ENCODE measurements around the gene SETD1A.
A peak's percentile ranks its signal among the peaks of the same experiment; 100 is the strongest.

Gene SETD1A

DNA sequence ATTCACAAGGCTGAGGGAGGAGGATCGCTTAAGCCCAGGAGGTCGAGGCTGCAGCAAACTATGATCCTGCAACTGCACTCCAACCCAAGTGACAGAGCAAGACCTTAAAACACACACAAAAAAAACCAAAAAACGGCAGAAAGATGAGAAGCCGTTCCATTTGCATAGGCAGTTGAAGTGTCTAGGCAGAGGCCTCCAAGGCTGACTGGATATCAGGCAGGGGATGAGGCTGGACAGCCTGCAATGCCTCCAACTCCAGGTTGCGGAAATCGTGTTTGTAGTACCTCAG lies 36.2 kb upstream of the SETD1A start:
- H4K20me1 ChIP-seq (ENCODE audit: insufficient read depth, low read length, poor library complexity, severe bottlenecking): peaks cover 14% of the 10 kb centered on the region
- no peak overlapping the region for H3K9ac ChIP-seq (ENCODE audit: low read depth, low read length, poor library complexity, severe bottlenecking)
- peak overlapping the region; percentile 40; the same call in 1 of the 2 replicates for H2AFZ ChIP-seq (ENCODE audit: low read length)

DNA sequence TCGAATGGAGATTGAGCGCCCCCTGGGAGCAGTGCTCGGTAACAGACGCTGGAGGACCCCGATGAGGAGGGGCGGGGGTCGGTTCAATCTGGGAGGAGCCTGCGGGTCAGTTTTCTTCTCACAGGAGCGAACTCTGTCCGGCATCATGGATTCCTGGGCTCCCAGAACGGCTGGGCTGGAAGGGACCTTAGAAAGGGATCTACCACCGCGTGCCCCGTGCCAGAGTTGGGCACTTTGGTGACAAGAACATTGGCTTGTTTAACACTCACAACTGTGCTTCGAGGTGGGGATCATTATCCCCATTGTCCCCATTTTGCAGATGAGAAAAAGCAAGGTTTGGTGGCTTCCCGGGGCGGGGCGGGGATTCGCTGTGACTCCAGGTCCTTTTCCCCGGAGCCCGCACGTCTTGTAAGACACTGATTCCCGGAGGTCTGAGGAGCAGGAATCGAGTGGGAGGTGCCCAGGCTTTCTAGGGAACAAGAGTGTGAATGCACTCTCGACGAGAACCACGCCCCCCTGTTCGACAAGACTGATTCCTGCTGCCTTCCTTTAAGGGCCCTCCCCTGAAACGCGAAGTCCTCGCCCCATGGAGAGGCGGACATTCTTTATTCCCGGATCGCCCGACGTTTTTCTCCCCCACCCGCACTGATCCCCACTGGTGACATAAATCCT lies 35.7 kb upstream of the SETD1A start:
- H3K4me3 ChIP-seq (ENCODE audit: low read length, poor library complexity, severe bottlenecking): peak overlapping the region; percentile 82
- H4K20me1 ChIP-seq (ENCODE audit: insufficient read depth, low read length, poor library complexity, severe bottlenecking): peaks cover 14% of the 10 kb centered on the region
- no peaks in the 10 kb centered on the region for H3K9me3 ChIP-seq (ENCODE audit: insufficient read depth, low read depth, low read length)
- no peaks in the 10 kb centered on the region for H3K36me3 ChIP-seq (ENCODE audit: insufficient read depth, low read length)
- H3F3A ChIP-seq (ENCODE audit: low read depth): no peaks in the 10 kb centered on the region
- H3K27me3 ChIP-seq (ENCODE audit: insufficient read depth, low read length, poor library complexity, severe bottlenecking): peaks cover 5% of the 10 kb centered on the region
- no peaks in the 10 kb centered on the region for H3K9me2 ChIP-seq (replicated peaks; ENCODE audit: low read depth, low read length)
- peaks cover 24% of the 10 kb centered on the region for H3K4me1 ChIP-seq (ENCODE audit: insufficient read depth, low read length, poor library complexity, severe bottlenecking)
- H3K79me2 ChIP-seq (ENCODE audit: insufficient read depth, low read length): peaks cover 35% of the 10 kb centered on the region
- peak overlapping the region; percentile 82 for H3K4me2 ChIP-seq (ENCODE audit: low read depth, low read length, poor library complexity, severe bottlenecking)
- peak overlapping the region; percentile 73 for H3K9ac ChIP-seq (ENCODE audit: low read depth, low read length, poor library complexity, severe bottlenecking)
- TF ChIP-seq, protein P1, sequence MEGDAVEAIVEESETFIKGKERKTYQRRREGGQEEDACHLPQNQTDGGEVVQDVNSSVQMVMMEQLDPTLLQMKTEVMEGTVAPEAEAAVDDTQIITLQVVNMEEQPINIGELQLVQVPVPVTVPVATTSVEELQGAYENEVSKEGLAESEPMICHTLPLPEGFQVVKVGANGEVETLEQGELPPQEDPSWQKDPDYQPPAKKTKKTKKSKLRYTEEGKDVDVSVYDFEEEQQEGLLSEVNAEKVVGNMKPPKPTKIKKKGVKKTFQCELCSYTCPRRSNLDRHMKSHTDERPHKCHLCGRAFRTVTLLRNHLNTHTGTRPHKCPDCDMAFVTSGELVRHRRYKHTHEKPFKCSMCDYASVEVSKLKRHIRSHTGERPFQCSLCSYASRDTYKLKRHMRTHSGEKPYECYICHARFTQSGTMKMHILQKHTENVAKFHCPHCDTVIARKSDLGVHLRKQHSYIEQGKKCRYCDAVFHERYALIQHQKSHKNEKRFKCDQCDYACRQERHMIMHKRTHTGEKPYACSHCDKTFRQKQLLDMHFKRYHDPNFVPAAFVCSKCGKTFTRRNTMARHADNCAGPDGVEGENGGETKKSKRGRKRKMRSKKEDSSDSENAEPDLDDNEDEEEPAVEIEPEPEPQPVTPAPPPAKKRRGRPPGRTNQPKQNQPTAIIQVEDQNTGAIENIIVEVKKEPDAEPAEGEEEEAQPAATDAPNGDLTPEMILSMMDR (conservative IDR thresholded peaks at IDR 0.05; ENCODE audit: low read length): peak; percentile 92
- TF ChIP-seq EZH2phosphoT487 (IDR thresholded peaks at IDR 0.05; ENCODE audit: borderline replicate concordance): no peak
- peak overlapping the region; percentile 81 for H2AFZ ChIP-seq (ENCODE audit: low read length)

More for the DNA sequence above, 36.2 kb upstream of the SETD1A start:
- no peaks in the 10 kb centered on the region for H3K9me2 ChIP-seq (replicated peaks; ENCODE audit: low read depth, low read length)
- H3K27me3 ChIP-seq (ENCODE audit: insufficient read depth, low read length, poor library complexity, severe bottlenecking): peaks cover 5% of the 10 kb centered on the region
- TF ChIP-seq, protein P1 (conservative IDR thresholded peaks at IDR 0.05; ENCODE audit: low read length): no peak
- TF ChIP-seq EZH2phosphoT487 (IDR thresholded peaks at IDR 0.05; ENCODE audit: borderline replicate concordance): no peak
- H3K4me1 ChIP-seq (ENCODE audit: insufficient read depth, low read length, poor library complexity, severe bottlenecking): peaks cover 19% of the 10 kb centered on the region
- no peaks in the 10 kb centered on the region for H3K9me3 ChIP-seq (ENCODE audit: insufficient read depth, low read depth, low read length)
- H3K4me3 ChIP-seq (ENCODE audit: low read length, poor library complexity, severe bottlenecking): peak overlapping the region; percentile 82
- H3F3A ChIP-seq (ENCODE audit: low read depth): no peaks in the 10 kb centered on the region
- H3K36me3 ChIP-seq (ENCODE audit: insufficient read depth, low read length): no peaks in the 10 kb centered on the region
- peak overlapping the region; percentile 82 for H3K4me2 ChIP-seq (ENCODE audit: low read depth, low read length, poor library complexity, severe bottlenecking)
- peaks cover 30% of the 10 kb centered on the region for H3K79me2 ChIP-seq (ENCODE audit: insufficient read depth, low read length)

DNA sequence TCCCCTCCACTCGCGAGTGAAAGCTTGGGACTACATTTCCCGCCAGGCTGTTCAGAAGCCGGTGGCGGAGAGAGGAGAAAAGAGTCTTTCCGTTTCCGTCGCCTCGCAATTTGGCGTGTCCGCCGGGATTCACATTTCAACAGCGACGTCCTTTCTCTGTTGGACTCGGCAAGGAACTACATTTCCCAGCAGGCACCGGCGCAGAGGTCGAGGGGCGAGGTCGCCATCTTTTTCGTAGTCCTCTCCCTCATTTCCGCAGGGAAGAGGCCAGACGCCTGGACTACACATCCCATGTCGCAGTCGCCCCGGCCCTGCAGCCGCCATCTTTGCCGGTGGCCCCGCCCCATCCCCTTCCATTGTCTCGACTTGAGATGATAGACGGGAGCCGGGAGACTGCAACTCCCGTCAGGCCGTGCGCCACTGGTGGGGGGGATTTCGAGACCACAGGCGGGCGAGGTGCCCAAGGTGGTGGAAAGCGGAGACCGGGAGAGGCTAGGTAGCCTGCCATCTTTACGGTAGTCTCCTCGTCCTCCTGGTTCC lies 35.1 kb upstream of the SETD1A start:
- Histone ChIP-seq H3K4me1 (ENCODE audit: insufficient read depth, low read length, poor library complexity, severe bottlenecking) (peaks cover 28% of the 10 kb centered on the region), H3K36me3 (ENCODE audit: insufficient read depth, low read length) (no peaks in the 10 kb centered on the region), H3F3A (ENCODE audit: low read depth) (no peaks in the 10 kb centered on the region), H3K79me2 (ENCODE audit: insufficient read depth, low read length) (peaks cover 40% of the 10 kb centered on the region), H3K9ac (ENCODE audit: low read depth, low read length, poor library complexity, severe bottlenecking) (peak overlapping the region; percentile 83), H3K4me2 (ENCODE audit: low read depth, low read length, poor library complexity, severe bottlenecking) (peak overlapping the region; percentile 82), H3K9me3 (ENCODE audit: insufficient read depth, low read depth, low read length) (no peaks in the 10 kb centered on the region), H2AFZ (ENCODE audit: low read length) (peak overlapping the region; percentile 90), H3K27me3 (ENCODE audit: insufficient read depth, low read length, poor library complexity, severe bottlenecking) (peaks cover 3% of the 10 kb centered on the region), H3K4me3 (ENCODE audit: low read length, poor library complexity, severe bottlenecking) (peak overlapping the region; percentile 82), H3K9me2 (replicated peaks; ENCODE audit: low read depth, low read length) (no peaks in the 10 kb centered on the region), H4K20me1 (ENCODE audit: insufficient read depth, low read length, poor library complexity, severe bottlenecking) (peaks cover 14% of the 10 kb centered on the region)
- TF ChIP-seq, protein P1 (conservative IDR thresholded peaks at IDR 0.05; ENCODE audit: low read length): no peak
- no peak for TF ChIP-seq EZH2phosphoT487 (IDR thresholded peaks at IDR 0.05; ENCODE audit: borderline replicate concordance)

Measured in Loucy (cell line).